ENCODE measurements around the gene FIS1. TPM values are rescaled to one million over a fixed set of nuclear protein-coding genes. Genes with fewer than 3 reads are reported as not detected.
A peak's percentile ranks its signal among the peaks of the same experiment; 100 is the strongest.
"Not testable (repeated sequence)": the region's sequence is repeated elsewhere in the genome, so short reads cannot be mapped to it uniquely, and the experiment has no call there.

The FIS1 gene
- total and polyA plus RNA-seq, 4 donors = 146 to 333 (median 224) TPM

- no peak for ATAC-seq (ENCODE audit: low FRiP score)
- H3K4me3 ChIP-seq (ENCODE audit: low read length in 2 of 2) = no peak overlapping the region
- H3K36me3 ChIP-seq (ENCODE audit: control insufficient read depth in 1 of 2, insufficient read depth in 2 of 2, low read length in 1 of 2) = no peaks in the 10 kb centered on the region
These were observed 21.0 kb upstream of the FIS1 start for GRCh38 chr7:101265622-101266516.

GRCh38 chr7:101264102-101264706 is 19.3 kb upstream of the FIS1 start:
- DNase-seq; H3K9me3 ChIP-seq (ENCODE audit: control insufficient read depth, low read length); H3K4me1 ChIP-seq (ENCODE audit: control insufficient read depth in 1 of 2, insufficient read depth in 2 of 2, low read length in 2 of 2); H3K27me3 ChIP-seq (ENCODE audit: control insufficient read depth in 1 of 2, insufficient read depth in 2 of 2, low read length in 1 of 2); H3K4me3 ChIP-seq (ENCODE audit: low read length in 2 of 2); intact Hi-C loops (cut with DNase I); H3K36me3 ChIP-seq (ENCODE audit: control insufficient read depth in 1 of 2, insufficient read depth in 2 of 2, low read length in 1 of 2); ATAC-seq (ENCODE audit: low FRiP score); H3K27ac ChIP-seq (ENCODE audit: low read depth in 1 of 2, low read length in 2 of 2): not testable (repeated sequence)
- WGBS, 2 donors = 45 to 48% methylated on average over 6 of the region's 6 CpGs

More at GRCh38 chr7:101265622-101266516, 21.0 kb upstream of the FIS1 start:
- Histone ChIP-seq H3K27me3 (ENCODE audit: control insufficient read depth in 1 of 2, insufficient read depth in 2 of 2, low read length in 1 of 2) (no peaks in the 10 kb centered on the region), H3K4me1 (ENCODE audit: control insufficient read depth in 1 of 2, insufficient read depth in 2 of 2, low read length in 2 of 2) (no peaks in the 10 kb centered on the region), H3K27ac (ENCODE audit: low read depth in 1 of 2, low read length in 2 of 2) (no peak overlapping the region), H3K9me3 (ENCODE audit: control insufficient read depth, low read length) (no peaks in the 10 kb centered on the region)
- 82 to 84% methylated on average over 17 of the region's 17 CpGs for WGBS, 2 donors
- DNase-seq = no peak
- intact Hi-C loops (cut with DNase I) = no loop called here

GRCh38 chr7:101258243-101258731 is 13.4 kb upstream of the FIS1 start:
- Histone ChIP-seq H3K9me3 (ENCODE audit: control insufficient read depth, low read length) (no peaks in the 10 kb centered on the region), H3K4me3 (ENCODE audit: low read length in 2 of 2) (no peak overlapping the region), H3K27me3 (ENCODE audit: control insufficient read depth in 1 of 2, insufficient read depth in 2 of 2, low read length in 1 of 2) (no peaks in the 10 kb centered on the region), H3K27ac (ENCODE audit: low read depth in 1 of 2, low read length in 2 of 2) (no peak overlapping the region), H3K36me3 (ENCODE audit: control insufficient read depth in 1 of 2, insufficient read depth in 2 of 2, low read length in 1 of 2) (no peaks in the 10 kb centered on the region), H3K4me1 (ENCODE audit: control insufficient read depth in 1 of 2, insufficient read depth in 2 of 2, low read length in 2 of 2) (no peaks in the 10 kb centered on the region)
- DNase-seq (no peak), ATAC-seq (ENCODE audit: low FRiP score) (no peak)
- WGBS, 2 donors = 37 to 43% methylated on average over 7 of the region's 7 CpGs
- intact Hi-C loops (cut with DNase I) = no loop called here

- no peaks in the 10 kb centered on the region for H3K36me3 ChIP-seq (ENCODE audit: control insufficient read depth in 1 of 2, insufficient read depth in 2 of 2, low read length in 1 of 2)
- WGBS, 2 donors = 28 to 38% methylated on average over 4 of the region's 4 CpGs
- H3K4me3 ChIP-seq (ENCODE audit: low read length in 2 of 2) = no peak overlapping the region
- no peaks in the 10 kb centered on the region for H3K9me3 ChIP-seq (ENCODE audit: control insufficient read depth, low read length)
- no peaks in the 10 kb centered on the region for H3K4me1 ChIP-seq (ENCODE audit: control insufficient read depth in 1 of 2, insufficient read depth in 2 of 2, low read length in 2 of 2)
- no peaks in the 10 kb centered on the region for H3K27me3 ChIP-seq (ENCODE audit: control insufficient read depth in 1 of 2, insufficient read depth in 2 of 2, low read length in 1 of 2)
- ATAC-seq (ENCODE audit: low FRiP score) = no peak
- intact Hi-C loops (cut with DNase I) = no loop called here
- DNase-seq = no peak
- H3K27ac ChIP-seq (ENCODE audit: low read depth in 1 of 2, low read length in 2 of 2) = no peak overlapping the region
These were observed 10.9 kb upstream of the FIS1 start for GRCh38 chr7:101255796-101256195.

- WGBS, 2 donors = 78 to 87% methylated on average over 5 of the region's 5 CpGs
- H3K4me1 ChIP-seq (ENCODE audit: control insufficient read depth in 1 of 2, insufficient read depth in 2 of 2, low read length in 2 of 2); H3K9me3 ChIP-seq (ENCODE audit: control insufficient read depth, low read length); H3K27me3 ChIP-seq (ENCODE audit: control insufficient read depth in 1 of 2, insufficient read depth in 2 of 2, low read length in 1 of 2); H3K36me3 ChIP-seq (ENCODE audit: control insufficient read depth in 1 of 2, insufficient read depth in 2 of 2, low read length in 1 of 2); H3K27ac ChIP-seq (ENCODE audit: low read depth in 1 of 2, low read length in 2 of 2); intact Hi-C loops (cut with DNase I); DNase-seq; ATAC-seq (ENCODE audit: low FRiP score); H3K4me3 ChIP-seq (ENCODE audit: low read length in 2 of 2): not testable (repeated sequence)
These were observed 8.3 kb upstream of the FIS1 start for GRCh38 chr7:101253199-101253598.

- Histone ChIP-seq H3K4me3 (ENCODE audit: low read length in 2 of 2) (peak overlapping the region; percentile 55 to 57), H3K27ac (ENCODE audit: low read depth in 1 of 2, low read length in 2 of 2) (no peak overlapping the region), H3K36me3 (ENCODE audit: control insufficient read depth in 1 of 2, insufficient read depth in 2 of 2, low read length in 1 of 2) (no peaks in the 10 kb centered on the region), H3K27me3 (ENCODE audit: control insufficient read depth in 1 of 2, insufficient read depth in 2 of 2, low read length in 1 of 2) (no peaks in the 10 kb centered on the region), H3K9me3 (ENCODE audit: control insufficient read depth, low read length) (no peaks in the 10 kb centered on the region), H3K4me1 (ENCODE audit: control insufficient read depth in 1 of 2, insufficient read depth in 2 of 2, low read length in 2 of 2) (no peaks in the 10 kb centered on the region)
- ATAC-seq (ENCODE audit: low FRiP score) (peak; percentile 100), DNase-seq (peak; percentile 99 to 100)
- WGBS, 2 donors = 1% methylated on average over 53 to 55 of the region's 55 CpGs
- intact Hi-C loops (cut with DNase I) = no loop called here
These were observed 7.2 kb upstream of the FIS1 start for GRCh38 chr7:101251871-101252659.

- Histone ChIP-seq H3K27ac (ENCODE audit: low read depth in 1 of 2, low read length in 2 of 2) (no peak overlapping the region), H3K4me3 (ENCODE audit: low read length in 2 of 2) (no peak overlapping the region), H3K36me3 (ENCODE audit: control insufficient read depth in 1 of 2, insufficient read depth in 2 of 2, low read length in 1 of 2) (no peaks in the 10 kb centered on the region), H3K27me3 (ENCODE audit: control insufficient read depth in 1 of 2, insufficient read depth in 2 of 2, low read length in 1 of 2) (no peaks in the 10 kb centered on the region), H3K4me1 (ENCODE audit: control insufficient read depth in 1 of 2, insufficient read depth in 2 of 2, low read length in 2 of 2) (no peaks in the 10 kb centered on the region), H3K9me3 (ENCODE audit: control insufficient read depth, low read length) (no peaks in the 10 kb centered on the region)
- DNase-seq (no peak), ATAC-seq (ENCODE audit: low FRiP score) (no peak)
- 94 to 95% methylated on average over 3 of the region's 3 CpGs for WGBS, 2 donors
- intact Hi-C loops (cut with DNase I) = no loop called here
These were observed 5.4 kb upstream of the FIS1 start for GRCh38 chr7:101250324-101250723.

GRCh38 chr7:101248276-101248675 is 3.4 kb upstream of the FIS1 start:
- Histone ChIP-seq H3K4me3 (ENCODE audit: low read length in 2 of 2) (no peak overlapping the region), H3K27ac (ENCODE audit: low read depth in 1 of 2, low read length in 2 of 2) (no peak overlapping the region), H3K36me3 (ENCODE audit: control insufficient read depth in 1 of 2, insufficient read depth in 2 of 2, low read length in 1 of 2) (no peaks in the 10 kb centered on the region), H3K27me3 (ENCODE audit: control insufficient read depth in 1 of 2, insufficient read depth in 2 of 2, low read length in 1 of 2) (no peaks in the 10 kb centered on the region), H3K4me1 (ENCODE audit: control insufficient read depth in 1 of 2, insufficient read depth in 2 of 2, low read length in 2 of 2) (no peaks in the 10 kb centered on the region), H3K9me3 (ENCODE audit: control insufficient read depth, low read length) (no peaks in the 10 kb centered on the region)
- intact Hi-C loops (cut with DNase I) = no loop called here
- ATAC-seq (ENCODE audit: low FRiP score) (no peak), DNase-seq (no peak)
- 95% methylated on average over 5 of the region's 5 CpGs for WGBS, 2 donors

Measured in aorta (tissue), 5 donors.